ENCODE measurements around the gene PPP6R3.

The PPP6R3 gene

DNA sequence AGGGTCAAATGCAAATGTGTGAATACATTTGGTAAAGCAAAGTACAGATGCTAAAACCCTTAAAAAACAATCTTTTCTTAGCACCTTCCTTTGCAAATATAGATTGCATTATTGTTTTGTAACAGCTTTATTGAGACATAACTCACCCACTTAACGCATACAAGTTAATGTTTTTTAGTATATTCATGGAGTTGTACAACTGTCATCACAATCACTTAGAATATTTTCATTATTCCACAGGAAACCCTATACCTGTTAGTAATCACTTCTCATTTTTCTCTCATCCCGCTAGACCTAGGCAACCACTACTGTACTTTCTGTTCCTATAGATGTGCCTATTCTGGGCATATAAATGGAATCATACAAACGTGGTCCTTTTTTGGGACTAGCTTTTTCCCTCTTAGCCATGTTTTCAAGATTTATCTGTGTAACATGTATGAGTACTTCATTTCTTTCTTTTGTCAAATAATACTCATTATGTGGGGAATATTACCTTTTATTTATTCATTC lies 34.7 kb downstream of the PPP6R3 start:
- DNase-seq (ENCODE audit: low read depth in 3 of 3) = no peak

DNA sequence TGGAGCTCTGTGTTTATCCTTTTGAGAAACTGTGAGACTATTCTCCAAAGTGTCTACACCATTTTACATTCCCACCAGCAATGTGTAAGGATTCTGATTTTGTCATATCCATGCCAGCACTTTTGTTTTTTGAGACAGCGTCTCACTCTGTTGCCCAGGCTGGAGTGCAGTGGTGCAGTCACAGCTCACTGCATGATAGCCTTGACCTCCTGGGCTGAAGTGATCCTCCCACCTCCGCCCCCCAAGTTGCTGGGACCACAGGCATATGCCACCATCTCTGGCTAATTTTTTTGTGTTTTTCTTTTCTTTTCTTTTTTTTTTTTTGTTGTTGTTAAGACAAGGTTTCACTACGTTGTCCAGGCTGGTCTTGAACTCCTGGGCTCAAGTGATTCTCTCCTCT lies 35.3 kb downstream of the PPP6R3 start:
- DNase-seq (ENCODE audit: low read depth in 3 of 3) = no peak

DNA sequence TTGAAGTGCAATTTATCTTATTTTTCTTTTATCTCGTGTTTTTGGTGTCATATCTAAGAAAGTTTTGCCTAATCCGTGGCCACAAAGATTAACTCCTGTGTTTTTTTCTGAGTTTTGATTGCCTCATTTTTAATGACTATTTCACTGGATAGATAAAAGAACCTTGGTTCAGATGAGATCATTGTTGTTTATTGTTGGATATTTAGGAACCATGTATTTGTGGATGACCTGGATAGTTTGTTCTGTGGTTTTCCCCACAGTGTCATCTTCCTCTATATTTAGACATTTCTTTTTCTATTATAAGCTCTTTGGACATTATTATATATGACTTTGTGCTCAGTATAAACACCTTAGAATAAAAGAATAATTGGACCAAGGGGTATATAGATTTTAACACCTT lies 37.2 kb downstream of the PPP6R3 start:
- DNase-seq (ENCODE audit: low read depth in 3 of 3) = no peak

DNA sequence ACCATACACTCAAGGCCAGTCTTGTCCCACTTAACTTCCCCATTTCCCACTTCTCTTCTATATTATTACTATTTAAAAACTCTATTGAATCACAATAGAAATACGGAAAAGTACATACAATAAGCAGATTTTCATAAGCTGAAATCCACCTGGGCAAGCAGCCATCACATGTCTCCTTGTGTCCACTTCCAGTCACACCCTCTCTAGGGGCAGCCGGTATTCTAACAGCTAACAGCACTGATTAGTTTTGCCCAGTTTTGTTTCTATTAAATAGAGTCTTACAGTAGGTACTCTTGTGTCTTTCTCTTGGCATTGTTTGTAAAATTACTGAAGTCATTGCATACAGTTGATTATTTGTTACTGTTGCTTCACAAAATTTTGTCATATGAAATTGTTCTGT lies 37.8 kb downstream of the PPP6R3 start:
- DNase-seq (ENCODE audit: low read depth in 3 of 3) = no peak

DNA sequence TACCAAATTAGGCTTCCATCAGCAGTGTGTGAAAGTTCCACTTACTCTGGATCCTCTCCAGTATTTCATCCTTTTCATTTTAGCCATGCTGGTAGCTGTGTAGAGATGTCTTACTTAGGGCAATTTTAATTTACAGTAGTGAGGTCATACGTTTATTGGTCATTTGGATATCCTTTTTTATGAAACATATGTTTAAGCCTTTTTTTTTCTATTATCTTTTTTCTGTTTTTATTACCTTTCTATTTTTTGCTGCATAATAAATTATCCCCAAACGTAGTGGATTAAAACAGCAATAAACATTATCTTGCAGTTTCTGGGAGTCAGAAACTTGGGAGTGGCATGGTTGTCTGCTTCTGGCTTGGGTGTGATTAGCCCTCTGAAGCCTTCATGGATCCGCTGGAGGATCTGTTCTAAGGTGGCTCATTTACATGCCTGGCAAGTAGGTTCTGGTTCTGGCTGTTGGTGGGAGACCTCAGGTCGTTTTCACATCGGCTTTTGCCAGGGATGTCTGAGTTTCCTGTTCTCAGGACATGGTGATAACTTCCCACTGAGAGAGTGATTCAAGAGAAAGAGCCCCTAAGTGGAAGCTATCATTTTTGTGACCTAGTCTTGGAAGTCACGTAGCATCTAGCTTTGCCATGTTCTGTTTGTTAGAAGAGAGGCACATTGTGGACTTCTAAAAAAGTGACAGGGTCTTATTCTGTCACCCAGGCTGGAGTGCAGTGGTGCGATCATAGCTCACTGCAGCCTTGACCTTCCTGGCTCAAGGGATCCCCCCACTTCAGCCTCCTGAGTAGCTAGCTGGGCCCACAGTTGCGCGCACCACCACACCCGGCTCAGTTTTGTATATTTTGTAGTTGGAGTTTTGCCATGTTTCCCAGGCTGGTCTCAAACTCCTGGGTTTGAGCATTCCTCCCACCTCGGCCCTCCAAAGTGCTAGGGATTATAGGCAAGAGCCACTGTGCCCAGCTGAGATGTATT lies 38.6 kb downstream of the PPP6R3 start:
- DNase-seq (ENCODE audit: low read depth in 3 of 3) = no peak

DNA sequence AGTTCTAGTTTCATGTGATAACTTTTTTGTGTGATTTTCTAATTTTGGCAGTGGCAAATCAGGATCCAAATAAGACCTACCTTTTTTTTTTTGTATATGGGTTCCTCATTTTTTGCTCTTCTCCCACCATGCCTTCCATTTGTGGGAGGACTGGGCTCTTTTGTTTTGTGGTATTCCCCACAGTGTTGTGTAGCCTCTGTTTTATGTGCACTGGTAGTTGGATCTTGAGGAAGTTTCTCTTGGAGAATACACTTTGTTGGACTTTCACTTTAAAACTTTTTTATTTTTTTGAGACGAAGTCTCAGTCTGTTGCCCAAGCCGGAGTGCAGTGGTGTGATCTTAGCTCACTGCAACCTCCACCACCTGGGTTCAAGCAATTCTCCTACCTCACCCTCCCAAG lies 39.7 kb downstream of the PPP6R3 start:
- DNase-seq (ENCODE audit: low read depth in 3 of 3) = no peak

DNA sequence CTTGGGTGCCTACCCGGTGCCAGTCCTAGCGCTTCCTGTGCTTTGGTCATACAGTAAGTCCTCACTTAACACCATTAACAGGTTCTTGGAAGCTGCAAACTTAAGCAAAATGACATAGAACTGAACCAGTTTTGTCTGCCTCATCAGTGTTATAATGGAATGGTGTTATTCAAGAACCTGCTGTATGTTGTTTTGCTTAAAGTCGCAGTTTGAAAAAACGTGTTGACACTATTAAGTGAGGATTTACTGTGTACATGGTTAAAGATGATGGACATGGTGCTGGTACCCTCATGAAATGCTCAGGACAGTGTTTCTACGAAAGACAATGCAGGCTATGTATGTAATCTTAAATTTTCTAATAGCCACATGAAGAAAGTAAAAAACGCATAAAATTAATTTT lies 41.3 kb downstream of the PPP6R3 start:
- no peak for DNase-seq (ENCODE audit: low read depth in 3 of 3)

DNA sequence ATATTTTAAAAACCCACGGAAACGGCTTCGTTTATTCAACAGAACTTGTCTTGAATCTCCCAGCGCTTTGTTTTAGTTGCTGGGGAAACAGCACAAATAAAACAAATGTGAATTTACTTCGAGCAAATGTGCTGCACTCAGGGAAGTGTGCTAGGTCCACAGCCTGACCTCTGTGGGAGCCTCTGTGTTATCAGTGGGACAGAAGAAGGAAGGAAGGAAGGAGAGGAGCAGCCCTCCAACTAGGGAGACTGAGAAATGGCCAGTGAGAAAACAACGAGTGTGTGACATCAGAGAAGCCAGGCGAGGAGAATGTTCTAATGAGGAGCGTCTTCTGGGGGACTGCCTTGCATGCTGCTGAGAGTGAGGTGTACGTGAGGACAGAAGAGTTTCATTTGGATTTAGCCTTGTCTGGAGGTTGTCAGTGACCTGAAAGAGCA lies 42.7 kb downstream of the PPP6R3 start:
- no peak for DNase-seq (ENCODE audit: low read depth in 3 of 3)

DNA sequence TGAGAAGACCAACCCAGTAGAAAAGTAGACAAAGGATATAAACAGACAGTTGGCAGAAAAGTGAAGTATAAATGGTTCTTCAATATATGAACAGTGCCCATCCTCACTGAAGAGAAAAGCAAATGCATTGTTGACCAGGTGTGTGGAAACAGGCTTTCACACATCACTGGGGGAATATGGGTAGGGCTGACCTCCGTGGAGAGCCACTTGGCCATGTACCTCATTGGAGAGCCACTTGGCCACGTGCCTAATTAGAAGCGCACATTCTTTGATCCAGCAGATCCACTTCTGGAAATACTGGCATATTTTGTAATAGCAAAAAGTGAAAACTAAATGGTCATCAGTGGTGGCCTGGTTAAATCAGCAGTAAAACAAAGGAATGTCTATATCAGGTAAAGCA lies 43.2 kb downstream of the PPP6R3 start:
- no peak for DNase-seq (ENCODE audit: low read depth in 3 of 3)

DNA sequence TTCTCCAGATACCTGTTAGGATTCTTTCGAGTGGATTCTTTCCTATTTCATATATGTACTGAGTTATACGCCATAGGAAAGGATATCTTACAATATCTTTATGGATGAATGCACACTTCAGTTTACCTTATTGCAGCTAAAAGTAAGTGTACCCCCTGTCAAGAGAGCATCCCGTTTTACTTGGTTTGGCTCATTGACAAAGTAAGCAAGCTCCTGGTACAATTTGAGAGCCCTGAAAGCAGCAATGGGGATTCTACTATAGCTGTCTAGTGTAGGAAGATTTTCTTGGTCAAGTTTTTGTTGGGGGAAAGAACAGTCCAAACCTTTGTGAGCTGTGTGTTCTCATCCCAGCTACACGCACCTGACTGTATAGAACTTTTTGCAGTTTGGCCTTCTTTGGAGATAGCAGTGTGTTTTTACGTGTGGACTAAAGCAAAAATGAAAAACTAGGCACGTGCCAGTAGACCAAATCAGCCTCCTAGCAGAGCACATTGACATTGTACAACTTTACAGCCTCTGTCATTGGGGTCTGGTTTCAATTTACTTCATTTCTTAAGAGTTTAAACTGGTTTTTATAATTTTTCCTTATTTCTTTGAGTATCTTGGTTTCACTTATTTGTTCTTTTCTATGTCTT lies 44.0 kb downstream of the PPP6R3 start:
- DNase-seq (ENCODE audit: low read depth in 3 of 3) = no peak

DNA sequence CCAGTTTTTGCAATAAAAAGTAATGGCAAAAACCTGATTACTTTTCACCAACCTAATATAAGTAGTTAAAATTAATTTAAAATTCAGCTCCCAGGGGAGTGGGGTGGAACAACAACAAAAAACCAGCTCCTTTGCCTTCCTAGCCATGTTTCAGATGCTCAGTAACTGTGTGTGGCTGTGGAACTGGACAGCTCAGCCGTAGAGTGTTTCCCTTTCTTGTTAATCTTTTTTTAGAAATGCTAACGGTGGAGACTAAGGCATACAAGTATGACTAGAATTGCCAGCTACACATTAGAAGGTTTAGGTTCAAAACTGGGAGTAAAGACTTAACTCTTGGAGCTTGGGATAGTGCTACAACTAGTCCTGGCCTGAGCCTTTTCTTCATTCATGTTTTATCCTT lies 45.0 kb downstream of the PPP6R3 start:
- DNase-seq (ENCODE audit: low read depth in 3 of 3) = no peak

DNA sequence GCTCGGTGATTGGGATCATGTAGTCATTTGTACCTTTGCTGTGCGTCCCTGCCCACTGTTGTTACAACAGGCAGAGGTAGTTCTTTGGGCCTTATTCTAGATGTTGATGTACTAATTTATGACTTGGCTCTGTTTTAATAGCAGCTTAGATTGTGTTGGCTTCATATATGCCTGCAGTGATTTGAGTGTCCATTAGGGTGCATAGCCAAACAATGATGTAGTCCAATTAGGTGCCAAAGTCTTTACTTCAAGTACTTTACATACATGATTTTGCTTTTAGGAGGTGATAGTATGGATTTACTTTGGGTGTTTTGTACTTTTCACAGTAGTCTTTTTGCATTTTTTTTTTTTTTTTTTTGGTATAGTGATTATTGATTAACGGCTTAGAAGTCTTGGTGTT lies 46.4 kb downstream of the PPP6R3 start:
- no peak for DNase-seq (ENCODE audit: low read depth in 3 of 3)

DNA sequence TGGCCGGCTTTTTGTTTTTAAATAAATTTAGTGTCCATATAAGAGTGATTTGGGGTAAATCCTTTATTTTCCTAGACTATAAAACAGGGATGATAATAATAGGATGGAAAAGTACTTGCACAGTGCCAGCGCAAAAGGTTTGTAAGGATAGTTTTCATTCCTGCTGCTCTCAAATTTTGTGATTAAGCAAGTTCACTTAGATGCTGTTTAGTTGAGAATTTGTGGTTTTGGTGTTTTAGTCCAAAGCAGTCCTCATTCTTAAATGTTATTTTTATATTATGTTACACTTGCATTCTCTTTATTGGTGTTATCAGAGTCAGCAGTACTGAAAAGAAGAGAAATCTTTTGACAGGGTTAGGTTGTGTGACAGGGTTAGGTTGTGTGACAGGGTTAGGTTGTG lies 47.9 kb downstream of the PPP6R3 start:
- no peak for DNase-seq (ENCODE audit: low read depth in 3 of 3)

DNA sequence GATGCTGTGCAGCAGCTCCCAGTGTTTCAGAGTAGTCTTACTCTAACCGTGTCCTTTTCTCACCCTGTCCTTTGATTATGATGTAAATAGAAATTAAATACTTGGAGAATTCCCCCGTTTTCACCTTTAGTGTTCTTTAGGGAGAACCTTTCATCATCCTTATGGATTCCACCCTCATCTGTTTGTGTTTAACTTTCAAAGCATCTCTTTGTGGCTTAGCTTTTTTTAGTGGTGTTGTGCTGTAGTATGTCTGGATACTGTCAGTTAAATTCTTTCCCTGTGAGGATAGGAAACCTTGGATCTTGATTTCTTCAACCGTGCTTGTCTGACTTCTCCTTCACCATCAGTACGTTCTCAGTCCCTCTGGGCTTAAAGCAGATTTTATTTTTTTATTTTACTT lies 48.5 kb downstream of the PPP6R3 start:
- no peak for DNase-seq (ENCODE audit: low read depth in 3 of 3)

DNA sequence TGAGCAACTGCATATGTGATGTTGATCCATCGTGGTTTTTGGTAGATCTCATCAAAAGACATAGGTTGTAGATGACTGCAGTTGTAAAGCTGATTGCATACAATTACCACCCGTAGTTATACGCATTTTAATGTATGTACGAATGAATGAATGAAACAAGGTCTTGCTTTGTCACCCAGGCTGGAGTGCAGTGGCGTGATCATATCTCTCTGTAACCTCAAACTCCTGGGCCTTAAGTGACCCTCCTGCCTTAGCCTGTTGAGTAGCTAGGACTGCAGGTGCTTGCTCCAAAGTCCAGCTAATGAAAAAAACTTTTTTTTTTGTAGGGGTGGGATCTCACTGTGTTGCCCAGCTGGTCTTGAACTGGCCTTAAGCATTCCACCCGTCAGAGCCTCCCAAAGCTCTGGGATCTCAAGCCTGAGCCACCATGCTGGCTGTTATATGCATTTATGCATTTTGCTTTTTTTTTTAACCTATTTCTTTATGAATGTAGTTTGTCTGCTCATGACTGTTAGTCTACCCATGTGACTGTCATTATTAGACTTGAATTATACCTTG lies 53.5 kb downstream of the PPP6R3 start:
- DNase-seq (ENCODE audit: low read depth in 3 of 3) = no peak

DNA sequence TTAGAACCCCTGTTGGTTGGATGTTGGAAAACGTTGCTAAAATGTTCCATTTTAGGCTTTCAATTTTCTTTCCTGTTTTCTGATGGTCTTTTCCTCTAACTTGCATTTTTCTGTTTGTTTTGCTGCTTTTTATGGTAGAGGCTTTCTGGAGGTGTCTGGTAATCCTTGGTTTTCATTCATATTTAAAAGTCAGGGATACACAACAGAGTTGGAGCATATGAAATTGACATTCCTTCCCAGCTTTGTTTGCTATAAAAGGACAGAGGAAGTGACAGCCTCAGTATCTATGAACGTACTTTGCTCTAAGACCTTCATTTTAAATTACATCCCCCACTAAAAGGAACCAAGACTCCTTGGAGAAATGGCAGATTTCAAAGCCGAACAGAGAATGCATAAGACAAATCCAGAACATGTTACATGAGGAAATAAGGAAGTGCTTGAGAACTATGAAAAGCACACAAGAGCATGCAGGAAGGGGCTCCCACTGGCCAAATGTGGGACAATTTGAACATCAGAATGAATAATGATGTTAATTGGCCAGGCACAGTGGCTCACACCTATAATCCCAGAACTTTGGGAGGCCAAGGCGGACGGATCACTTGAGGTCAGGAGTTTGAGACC lies 56.7 kb downstream of the PPP6R3 start:
- no peak for DNase-seq (ENCODE audit: low read depth in 3 of 3)

DNA sequence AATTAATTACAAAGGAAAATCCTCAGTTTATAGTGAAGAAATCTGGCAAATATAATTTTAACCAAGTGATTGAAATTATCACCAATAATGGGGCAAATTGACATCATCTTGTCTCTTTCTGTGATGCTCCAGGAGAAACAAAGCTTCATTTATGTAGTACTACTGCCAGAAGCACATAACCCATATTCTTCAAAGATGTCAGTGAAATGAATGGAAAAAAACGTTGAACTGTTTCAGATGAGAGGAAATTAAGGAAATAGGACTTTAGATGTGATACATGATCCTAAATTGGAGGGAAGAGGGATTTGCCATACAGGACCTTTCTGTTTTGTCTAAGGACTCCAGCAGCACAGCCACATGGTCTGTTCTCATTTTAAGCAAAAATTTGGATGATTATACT lies 57.6 kb downstream of the PPP6R3 start:
- DNase-seq (ENCODE audit: low read depth in 3 of 3) = no peak

DNA sequence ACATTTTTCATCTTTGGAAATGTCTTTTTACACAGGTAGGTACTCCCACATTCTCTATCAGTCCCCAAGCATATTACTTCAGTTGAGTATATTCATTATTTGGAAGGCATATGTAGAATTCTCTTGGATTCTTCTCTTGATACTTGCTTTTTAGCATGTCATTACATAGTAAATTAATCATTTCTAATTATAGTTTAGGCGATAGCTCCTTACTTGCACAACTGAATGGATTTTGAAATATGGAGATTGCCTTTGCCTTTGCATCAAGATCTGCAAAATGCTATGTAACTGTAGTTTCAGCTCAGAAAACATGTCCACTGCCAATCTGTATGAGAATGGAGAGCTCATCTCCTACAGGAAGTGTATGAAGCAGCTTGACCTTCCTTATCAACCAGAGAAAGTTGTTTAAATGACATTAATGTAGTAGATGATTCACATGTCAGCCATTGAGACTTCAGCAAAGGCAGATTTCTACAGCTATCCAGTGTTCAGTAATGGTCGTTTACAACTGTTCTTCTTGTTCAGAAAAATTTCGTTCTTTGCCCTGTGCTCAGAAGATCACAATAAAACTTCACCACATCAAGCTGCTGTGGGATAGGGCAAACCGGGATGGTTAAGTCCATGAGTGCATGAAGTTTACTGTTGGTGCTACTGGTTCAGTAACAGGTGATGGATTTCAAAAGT lies 61.6 kb downstream of the PPP6R3 start:
- DNase-seq (ENCODE audit: low read depth in 3 of 3) = no peak

DNA sequence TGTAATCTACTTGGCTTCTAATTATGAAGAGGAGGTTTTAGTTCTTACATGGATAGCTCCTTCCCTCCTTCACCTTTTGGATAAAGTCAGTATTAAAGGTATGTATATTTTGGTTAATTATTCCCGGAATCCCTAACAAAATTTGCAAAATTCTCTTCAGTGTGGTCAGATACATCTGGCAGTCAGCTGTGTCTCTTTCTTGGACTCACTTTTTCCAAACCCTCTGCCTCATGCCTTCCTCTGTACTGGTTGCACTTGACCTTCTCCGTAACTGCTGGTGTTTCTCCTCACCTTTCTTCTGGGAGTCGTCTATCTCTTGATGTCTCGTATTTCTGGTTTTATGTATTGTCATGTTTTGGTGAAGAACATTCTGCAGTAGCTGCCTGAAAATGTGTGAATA lies 62.5 kb downstream of the PPP6R3 start:
- no peak for DNase-seq (ENCODE audit: low read depth in 3 of 3)

DNA sequence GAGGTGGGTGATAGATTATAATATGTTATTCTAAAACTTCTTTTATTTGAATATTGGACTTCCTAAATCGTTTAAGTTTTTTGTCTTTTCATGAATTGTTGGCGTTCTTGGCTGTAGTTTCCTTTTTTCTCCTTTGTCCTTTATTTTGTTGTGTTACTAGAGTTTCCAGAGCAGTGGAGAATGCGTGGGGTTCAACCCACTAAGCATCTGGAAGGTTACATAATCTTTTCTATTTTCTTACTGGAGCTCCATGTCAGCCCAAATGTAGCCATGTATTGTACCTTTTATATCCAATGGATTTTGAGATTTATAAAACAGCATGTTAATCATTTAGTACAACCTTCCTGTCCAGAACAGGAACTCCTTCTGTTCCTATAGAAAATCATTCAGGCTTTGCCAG lies 63.2 kb downstream of the PPP6R3 start:
- no peak for DNase-seq (ENCODE audit: low read depth in 3 of 3)

DNA sequence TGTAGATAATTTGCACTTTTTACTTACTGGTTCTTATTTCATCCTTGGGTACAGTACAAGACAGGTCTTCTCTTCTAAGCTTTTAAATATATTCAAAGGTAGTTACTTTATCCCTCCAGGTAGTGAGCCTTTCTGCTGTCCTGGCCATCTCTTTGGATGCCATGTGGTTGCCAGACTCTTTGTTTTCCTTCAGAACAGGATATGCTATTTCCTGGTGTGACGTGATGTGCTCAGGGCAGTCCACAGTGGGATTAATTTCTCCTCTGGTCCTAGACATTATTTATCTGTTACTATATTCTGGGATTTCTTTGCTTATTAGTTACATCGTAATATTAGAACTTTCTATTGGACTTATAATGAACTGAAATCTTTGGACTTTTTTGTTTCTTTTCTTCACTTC lies 63.7 kb downstream of the PPP6R3 start:
- DNase-seq (ENCODE audit: low read depth in 3 of 3) = no peak

DNA sequence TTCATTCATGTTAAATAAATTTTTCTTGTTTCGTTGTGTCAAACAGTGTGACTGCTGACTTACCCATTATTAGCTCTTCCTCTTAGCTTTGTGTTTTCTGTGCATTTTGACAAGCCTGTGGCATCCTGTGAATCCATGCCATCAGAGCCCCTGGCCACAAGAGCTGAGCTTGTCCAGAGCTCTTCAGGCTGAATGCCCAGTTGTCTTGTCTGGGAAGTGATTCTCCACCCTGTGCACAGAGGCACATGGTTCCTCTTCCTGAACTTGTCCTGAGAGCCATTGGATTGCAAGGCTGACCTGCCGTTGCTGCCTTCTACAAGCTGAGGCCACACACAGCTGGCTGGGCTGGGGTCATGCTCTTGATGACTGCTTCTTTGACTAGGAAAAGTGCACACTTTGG lies 64.1 kb downstream of the PPP6R3 start:
- no peak for DNase-seq (ENCODE audit: low read depth in 3 of 3)
